Epithelial cell of proximal tubule (primary cell): ENCODE data around the gene EPHB2. TPM values are rescaled to one million over a fixed set of nuclear protein-coding genes. Genes with fewer than 3 reads are reported as not detected.

Source experiments
- DNase-seq: peaks from one replicate; pipeline ENCODE4 v3.0.0-alpha.2; 2011; ENCODE audit warnings: low read depth
- H3K4me3 ChIP-seq: 2 replicates; pipeline ENCODE4 v1.5.1; 2011; ENCODE audit warnings: low read depth, mild to moderate bottlenecking, low read length
- CTCF ChIP-seq: conservative IDR thresholded peaks from 2 replicates; pipeline ENCODE4 v1.5.1; 2012; ENCODE audit warnings: low read depth, mild to moderate bottlenecking, low read length
- total RNA-seq: library from RNA; depleted of rRNA; stranded (reverse); fragments of >200 nt; gene quantifications from 2 replicates; pipeline ENCODE4 v1.2.3, GENCODE V29; 2015

Gene EPHB2
- total RNA-seq, 1 donor from 2014 or later = 47.8 TPM

DNA sequence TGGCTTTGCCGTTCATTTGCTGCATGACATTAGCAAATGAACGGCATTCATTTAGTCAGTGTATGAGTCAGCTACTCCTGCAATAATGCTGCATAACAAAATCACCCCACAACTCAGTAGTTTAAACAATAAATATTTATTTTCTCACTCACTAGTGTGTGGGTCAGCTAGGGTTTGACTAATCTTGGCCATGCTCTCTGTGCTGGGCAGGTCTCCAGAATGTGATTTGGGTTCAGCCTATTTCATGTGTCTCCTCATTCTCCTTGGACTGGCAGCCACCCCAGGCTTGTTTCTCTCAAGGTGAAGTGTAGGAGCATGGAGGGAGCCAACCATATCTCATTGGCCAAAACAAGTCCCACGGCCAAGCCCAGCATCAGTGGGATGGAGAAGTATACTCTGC, 157.7 kb downstream of the EPHB2 start:
- DNase-seq = no peak
- H3K4me3 ChIP-seq = no peak overlapping the region
- no peak for TF ChIP-seq CTCF

DNA sequence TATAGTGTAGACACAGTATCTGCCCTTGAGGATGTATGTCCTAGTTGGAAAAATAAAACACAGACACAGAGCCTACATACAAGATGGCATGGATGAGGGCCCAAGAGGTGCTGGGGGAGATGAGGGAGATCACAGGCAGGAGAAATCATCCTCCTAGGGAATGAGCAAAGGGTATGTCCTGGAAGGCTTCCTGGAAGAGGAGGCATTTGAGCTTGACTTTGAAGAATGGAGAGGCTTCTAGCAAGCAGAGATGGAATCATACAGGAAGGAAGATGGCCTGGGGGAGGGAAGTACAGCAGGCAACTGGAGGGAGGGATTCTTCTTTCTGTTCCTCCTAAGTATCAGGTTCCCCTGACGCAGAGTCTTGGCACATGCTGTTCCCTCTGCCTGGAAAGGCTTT, 158.7 kb downstream of the EPHB2 start:
- no peak overlapping the region for H3K4me3 ChIP-seq
- no peak for DNase-seq
- no peak for TF ChIP-seq CTCF

DNA sequence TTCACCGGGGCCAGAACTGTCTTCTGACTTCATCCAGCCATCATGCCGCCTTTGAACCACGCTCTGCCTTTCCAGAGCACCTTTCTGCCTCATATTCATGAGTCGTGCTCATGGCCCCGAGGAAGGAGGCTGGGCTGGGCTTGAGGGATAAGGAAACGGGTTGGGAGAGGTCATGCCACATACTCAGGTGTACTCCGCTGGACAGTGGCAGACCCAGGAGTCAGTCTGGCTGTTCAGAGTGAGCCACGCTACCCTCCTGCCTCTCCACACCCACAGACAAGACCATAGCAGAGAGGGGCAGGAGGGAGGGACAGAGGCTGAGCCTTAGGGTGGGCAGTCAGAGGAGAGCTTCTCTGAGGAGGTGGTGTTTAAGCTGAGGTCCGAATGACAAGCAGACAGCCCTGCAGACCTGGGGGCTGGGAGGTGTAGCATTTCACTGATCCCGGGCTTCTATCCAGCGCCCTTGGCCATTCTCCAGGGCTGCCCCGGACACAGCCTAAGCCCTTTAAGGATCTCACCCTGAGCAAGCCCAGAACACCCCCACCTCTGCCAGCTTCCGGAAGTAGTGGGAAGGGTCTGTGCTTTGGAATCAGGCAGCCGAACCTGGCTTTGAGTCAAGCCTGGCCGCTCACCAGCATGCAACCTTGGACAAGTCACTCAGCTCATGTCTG, 159.7 kb downstream of the EPHB2 start:
- no peak for TF ChIP-seq CTCF
- no peak overlapping the region for H3K4me3 ChIP-seq
- no peak for DNase-seq

DNA sequence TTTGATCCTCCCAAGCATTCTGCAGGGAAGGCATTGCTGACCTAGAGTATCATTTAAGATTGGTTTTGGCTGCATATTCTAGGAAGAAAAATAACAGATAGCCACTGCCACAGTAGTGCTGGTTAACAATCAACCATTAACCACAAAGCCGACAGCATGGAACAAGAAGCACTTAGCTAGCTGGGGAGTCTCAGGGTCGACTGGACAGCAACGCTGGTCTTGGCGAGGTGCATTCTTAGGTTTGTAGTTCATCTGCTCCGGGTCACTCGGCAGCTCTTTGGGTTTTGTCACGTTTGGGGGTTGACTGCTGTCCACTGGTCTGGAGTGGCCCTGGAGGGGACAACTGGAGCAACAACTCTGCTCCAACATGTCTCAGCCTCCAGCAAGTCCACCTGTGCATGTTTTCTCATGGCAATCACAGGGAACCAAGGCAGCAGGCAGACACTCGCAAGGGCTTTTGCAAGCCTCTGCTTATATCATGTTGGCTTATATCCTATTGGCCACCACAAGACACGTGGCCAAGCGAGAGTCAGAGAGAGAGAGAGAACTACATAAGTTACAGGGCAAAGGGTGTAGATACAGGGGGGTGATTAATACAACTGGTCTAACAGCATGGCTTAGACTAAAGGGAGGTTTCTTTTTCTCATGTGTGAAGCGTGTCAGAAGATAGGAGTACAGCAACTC, 162.5 kb downstream of the EPHB2 start:
- H3K4me3 ChIP-seq = no peak overlapping the region
- peak; percentile 85 for DNase-seq
- TF ChIP-seq CTCF = no peak

DNA sequence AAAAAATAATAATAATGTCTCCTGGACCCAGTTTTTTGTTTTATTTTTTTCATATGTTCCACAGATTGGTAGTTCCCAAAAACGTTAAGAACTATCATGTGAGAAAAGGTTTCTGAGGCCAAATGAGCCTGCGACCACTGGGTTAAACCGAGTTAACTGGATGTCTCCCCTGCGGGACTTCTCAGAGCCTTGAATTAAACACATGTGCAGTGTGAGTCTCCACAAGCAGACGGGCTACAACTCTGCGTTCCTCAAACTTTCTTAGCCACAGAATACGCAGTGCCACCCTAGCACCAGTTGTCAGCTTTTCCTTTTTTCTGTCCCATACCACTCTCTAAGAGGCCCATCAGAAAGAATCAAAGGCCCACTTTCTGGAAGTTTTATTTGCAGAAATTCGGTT, 164.1 kb downstream of the EPHB2 start:
- H3K4me3 ChIP-seq = no peak overlapping the region
- TF ChIP-seq CTCF = no peak
- no peak for DNase-seq

GRCh38 chr1:22875241-22875640, 164.6 kb downstream of the EPHB2 start:
- no peak for DNase-seq
- H3K4me3 ChIP-seq = no peak overlapping the region
- no peak for TF ChIP-seq CTCF

- DNase-seq = no peak
- no peak overlapping the region for H3K4me3 ChIP-seq
- no peak for TF ChIP-seq CTCF
Measured at GRCh38 chr1:22875841-22876240, 165.2 kb downstream of the EPHB2 start.
